K562 (cell line): ENCODE results near the gene MOB1B. TPM values are rescaled to one million over a fixed set of nuclear protein-coding genes. Genes with fewer than 3 reads are reported as not detected.

Source experiments
- ADNP ChIP-seq: fragments of 200-800 bp; sonication (Bioruptor generic); IDR thresholded peaks from 2 replicates; pipeline ENCODE4 v1.6.1; 2016; ENCODE audit warnings: missing genetic modification characterization, missing compliant biosample characterization
- ASH1L ChIP-seq: fragments of 450-650 bp; IDR thresholded peaks from 2 replicates; pipeline ENCODE4 v1.6.1; 2018; ENCODE audit warnings: borderline replicate concordance, mild to moderate bottlenecking, low read depth; ENCODE audit not compliant: partially characterized antibody
- CBX2 ChIP-seq: fragments of 200-600 bp; sonication (generic); IDR thresholded peaks from one replicate; pipeline ENCODE4 v1.6.1; 2012; ENCODE audit warnings: mild to moderate bottlenecking, low read length, inconsistent platforms; ENCODE audit not compliant: insufficient read depth, poor library complexity, severe bottlenecking
- HDAC6 ChIP-seq: IDR thresholded peaks from 2 replicates; pipeline ENCODE4 v1.6.1; 2012; ENCODE audit warnings: low read depth, mild to moderate bottlenecking, control low read depth, inconsistent platforms, low read length, moderate library complexity
- JUND ChIP-seq, 2 experiments: IDR thresholded peaks; 2 replicates in 1 of 2; 3 replicates in 1 of 2; pipeline ENCODE4 v1.6.1; 2011; ENCODE audit warnings: borderline replicate concordance in 2 of 2, low read depth in 2 of 2, low read length in 2 of 2, improper control_type of control experiment in 1 of 2, missing biosample characterization in 1 of 2, missing genetic modification characterization in 1 of 2, missing genetic modification reagents in 1 of 2
- NCOA4 ChIP-seq: fragments of 450-650 bp; IDR thresholded peaks from 2 replicates; pipeline ENCODE4 v1.6.1; 2018; ENCODE audit warnings: mild to moderate bottlenecking; ENCODE audit not compliant: partially characterized antibody
- NR4A1 ChIP-seq, 2 experiments: fragments of 250-450 bp in 1 of 2; fragments of 450-650 bp in 1 of 2; sonication (Bioruptor Pico) in 1 of 2; IDR thresholded peaks; 2 replicates each; pipeline versions ENCODE4 v1.4.0 to v1.6.1; 2016 to 2020; ENCODE audit warnings: mild to moderate bottlenecking in 2 of 2, missing compliant biosample characterization in 1 of 2, missing genetic modification characterization in 1 of 2, moderate library complexity in 1 of 2
- TEAD4 ChIP-seq, 2 experiments: sonication (generic) in 1 of 2; formaldehyde crosslinking in 1 of 2; IDR thresholded peaks; 2 replicates each; pipeline versions ENCODE4 v1.6.1 to v1.8.0; 2012 to 2022; ENCODE audit warnings: borderline replicate concordance in 1 of 2, inconsistent platforms in 1 of 2, low read length in 1 of 2, mild to moderate bottlenecking in 1 of 2, missing genetic modification reagents in 1 of 2
- ZBTB8A ChIP-seq: fragments of 450-650 bp; IDR thresholded peaks from 2 replicates; pipeline ENCODE4 v1.6.1; 2018; ENCODE audit warnings: mild to moderate bottlenecking, moderate library complexity; ENCODE audit not compliant: partially characterized antibody
- ZFP30 ChIP-seq: fragments of 250-450 bp; sonication (Bioruptor Pico); IDR thresholded peaks from 2 replicates; pipeline ENCODE4 v1.8.0; 2022; ENCODE audit warnings: moderate library complexity, mild to moderate bottlenecking, inconsistent platforms, borderline replicate concordance
- ZNF57 ChIP-seq: fragments of 450-650 bp; formaldehyde crosslinking; IDR thresholded peaks from 2 replicates; pipeline ENCODE4 v1.4.0; 2020; ENCODE audit warnings: mild to moderate bottlenecking, moderate library complexity
- polyA plus RNA-seq, 8 experiments: library from polyadenylated mRNA; depleted of rRNA in 4 of 8; stranded (reverse) in 5 of 8; unstranded in 3 of 8; fragments of >200 nt; fragmentation: Nextera tagmentation in 2 of 8; fragmentation: Illumina TruSeq in 1 of 8; extraction: Ambion mirVana in 2 of 8; extraction: Trizol in 1 of 8; gene quantifications; 2 replicates each; pipeline versions ENCODE4 v1.2.1 to v1.2.3, GENCODE V29; 2011 to 2014; ENCODE audit warnings: inconsistent platforms in 1 of 8, missing spikeins in 1 of 8
- total RNA-seq, 7 experiments: library from RNA; depleted of rRNA in 6 of 7; stranded (reverse); fragments of >200 nt in 6 of 7; fragmentation: Illumina TruSeq in 2 of 7; extraction: Trizol in 2 of 7; gene quantifications; 2 replicates each; pipeline versions ENCODE4 v1.2.1 to v1.2.3, GENCODE V29; 2011 to 2021; ENCODE audit warnings: low replicate concordance in 1 of 7
- TF ChIP-seq, protein P1 (sequence below): fragments of 250-450 bp; sonication (Bioruptor Pico); IDR thresholded peaks from 2 replicates; pipeline ENCODE4 v1.8.0; 2021; ENCODE audit warnings: borderline replicate concordance, mild to moderate bottlenecking, moderate library complexity; ENCODE audit not compliant: poor library complexity, severe bottlenecking
- TF ChIP-seq, protein P2 (sequence below): fragments of 450-650 bp; IDR thresholded peaks from 2 replicates; pipeline ENCODE4 v1.7.0; 2016; ENCODE audit warnings: borderline replicate concordance
- TF ChIP-seq, protein P3 (sequence below): sonication (generic); formaldehyde crosslinking; IDR thresholded peaks from 2 replicates; pipeline ENCODE4 v1.8.0; 2022; ENCODE audit warnings: mild to moderate bottlenecking, missing genetic modification reagents
- TF ChIP-seq, protein P4 (sequence below): fragments of 450-650 bp; IDR thresholded peaks from 2 replicates; pipeline ENCODE4 v1.6.1; 2018; ENCODE audit warnings: mild to moderate bottlenecking, low read depth; ENCODE audit not compliant: partially characterized antibody
- TF ChIP-seq, protein P5 (sequence below): fragments of 250-450 bp; sonication (Bioruptor Pico); IDR thresholded peaks from 2 replicates; pipeline ENCODE4 v1.5.1; 2021; ENCODE audit warnings: mild to moderate bottlenecking

The MOB1B gene
- total and polyA plus RNA-seq, 9 of the 15 experiments (the other 6 are each of a cell fraction or from before 2014, with no cell fraction given), result 8.4 to 37.8 (median 19.0) TPM

DNA sequence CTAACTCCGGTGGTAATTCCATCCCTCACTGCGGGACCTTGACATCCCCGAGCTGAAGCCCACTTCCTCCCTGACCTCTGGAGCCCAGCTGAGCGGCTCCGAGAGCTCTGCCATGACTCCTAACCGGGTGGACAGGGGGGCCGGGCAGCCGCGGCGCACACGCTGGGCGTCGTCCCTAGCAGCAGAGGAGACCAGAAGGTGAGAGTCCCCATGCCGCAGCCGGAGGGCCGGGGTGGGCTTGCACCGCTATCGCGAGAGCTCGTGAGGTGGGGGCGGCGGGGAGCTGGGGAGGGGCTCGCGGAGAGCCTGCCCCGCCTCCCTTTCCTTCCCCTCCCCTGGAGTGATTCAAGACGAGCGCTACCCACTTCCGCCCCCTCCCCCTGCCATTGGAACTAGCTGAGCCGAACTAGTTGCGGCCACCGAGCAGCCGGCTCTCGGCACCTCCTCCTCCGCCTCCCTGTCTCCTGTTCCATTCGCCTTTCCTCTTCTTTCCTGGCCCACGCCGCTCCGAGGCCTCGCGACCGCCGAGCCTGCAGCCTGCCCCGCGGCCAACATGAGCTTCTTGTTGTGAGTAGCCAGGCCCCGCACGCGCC lies at the start of gene MOB1B (continued):
- TF ChIP-seq, protein P1, sequence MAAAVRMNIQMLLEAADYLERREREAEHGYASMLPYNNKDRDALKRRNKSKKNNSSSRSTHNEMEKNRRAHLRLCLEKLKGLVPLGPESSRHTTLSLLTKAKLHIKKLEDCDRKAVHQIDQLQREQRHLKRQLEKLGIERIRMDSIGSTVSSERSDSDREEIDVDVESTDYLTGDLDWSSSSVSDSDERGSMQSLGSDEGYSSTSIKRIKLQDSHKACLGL (CRISPR knock-in tag), result no peak
- TF ChIP-seq ZBTB8A, result no peak
- peak; percentile 41; the same call in 1 of the 2 replicates for TF ChIP-seq JUND (IDR thresholded peaks at IDR 0.05; ENCODE audit: borderline replicate concordance, low read depth, low read length)
- TF ChIP-seq JUND (tag; IDR thresholded peaks at IDR 0.05; ENCODE audit: borderline replicate concordance, low read depth, low read length), result no peak
- TF ChIP-seq, protein P2, sequence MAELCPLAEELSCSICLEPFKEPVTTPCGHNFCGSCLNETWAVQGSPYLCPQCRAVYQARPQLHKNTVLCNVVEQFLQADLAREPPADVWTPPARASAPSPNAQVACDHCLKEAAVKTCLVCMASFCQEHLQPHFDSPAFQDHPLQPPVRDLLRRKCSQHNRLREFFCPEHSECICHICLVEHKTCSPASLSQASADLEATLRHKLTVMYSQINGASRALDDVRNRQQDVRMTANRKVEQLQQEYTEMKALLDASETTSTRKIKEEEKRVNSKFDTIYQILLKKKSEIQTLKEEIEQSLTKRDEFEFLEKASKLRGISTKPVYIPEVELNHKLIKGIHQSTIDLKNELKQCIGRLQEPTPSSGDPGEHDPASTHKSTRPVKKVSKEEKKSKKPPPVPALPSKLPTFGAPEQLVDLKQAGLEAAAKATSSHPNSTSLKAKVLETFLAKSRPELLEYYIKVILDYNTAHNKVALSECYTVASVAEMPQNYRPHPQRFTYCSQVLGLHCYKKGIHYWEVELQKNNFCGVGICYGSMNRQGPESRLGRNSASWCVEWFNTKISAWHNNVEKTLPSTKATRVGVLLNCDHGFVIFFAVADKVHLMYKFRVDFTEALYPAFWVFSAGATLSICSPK, result no peak
- TF ChIP-seq NR4A1 (CRISPR knock-in tag; IDR thresholded peaks at IDR 0.05), result no peak
- no peak for TF ChIP-seq NR4A1 (tag; IDR thresholded peaks at IDR 0.05)
- TF ChIP-seq, protein P3, sequence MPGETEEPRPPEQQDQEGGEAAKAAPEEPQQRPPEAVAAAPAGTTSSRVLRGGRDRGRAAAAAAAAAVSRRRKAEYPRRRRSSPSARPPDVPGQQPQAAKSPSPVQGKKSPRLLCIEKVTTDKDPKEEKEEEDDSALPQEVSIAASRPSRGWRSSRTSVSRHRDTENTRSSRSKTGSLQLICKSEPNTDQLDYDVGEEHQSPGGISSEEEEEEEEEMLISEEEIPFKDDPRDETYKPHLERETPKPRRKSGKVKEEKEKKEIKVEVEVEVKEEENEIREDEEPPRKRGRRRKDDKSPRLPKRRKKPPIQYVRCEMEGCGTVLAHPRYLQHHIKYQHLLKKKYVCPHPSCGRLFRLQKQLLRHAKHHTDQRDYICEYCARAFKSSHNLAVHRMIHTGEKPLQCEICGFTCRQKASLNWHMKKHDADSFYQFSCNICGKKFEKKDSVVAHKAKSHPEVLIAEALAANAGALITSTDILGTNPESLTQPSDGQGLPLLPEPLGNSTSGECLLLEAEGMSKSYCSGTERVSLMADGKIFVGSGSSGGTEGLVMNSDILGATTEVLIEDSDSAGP, result no peak
- no peak for TF ChIP-seq ADNP
- TF ChIP-seq ASH1L, result no peak
- no peak for TF ChIP-seq ZFP30
- no peak for TF ChIP-seq TEAD4 (IDR thresholded peaks at IDR 0.05; ENCODE audit: low read length)
- no peak for TF ChIP-seq TEAD4 (CRISPR knock-in tag; IDR thresholded peaks at IDR 0.05; ENCODE audit: borderline replicate concordance)
- TF ChIP-seq, protein P4, sequence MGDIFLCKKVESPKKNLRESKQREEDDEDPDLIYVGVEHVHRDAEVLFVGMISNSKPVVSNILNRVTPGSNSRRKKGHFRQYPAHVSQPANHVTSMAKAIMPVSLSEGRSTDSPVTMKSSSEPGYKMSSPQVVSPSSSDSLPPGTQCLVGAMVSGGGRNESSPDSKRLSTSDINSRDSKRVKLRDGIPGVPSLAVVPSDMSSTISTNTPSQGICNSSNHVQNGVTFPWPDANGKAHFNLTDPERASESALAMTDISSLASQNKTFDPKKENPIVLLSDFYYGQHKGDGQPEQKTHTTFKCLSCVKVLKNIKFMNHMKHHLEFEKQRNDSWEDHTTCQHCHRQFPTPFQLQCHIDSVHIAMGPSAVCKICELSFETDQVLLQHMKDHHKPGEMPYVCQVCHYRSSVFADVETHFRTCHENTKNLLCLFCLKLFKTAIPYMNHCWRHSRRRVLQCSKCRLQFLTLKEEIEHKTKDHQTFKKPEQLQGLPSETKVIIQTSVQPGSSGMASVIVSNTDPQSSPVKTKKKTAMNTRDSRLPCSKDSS, result no peak
- no peak for TF ChIP-seq NCOA4
- no peak for TF ChIP-seq HDAC6
- TF ChIP-seq, protein P5, sequence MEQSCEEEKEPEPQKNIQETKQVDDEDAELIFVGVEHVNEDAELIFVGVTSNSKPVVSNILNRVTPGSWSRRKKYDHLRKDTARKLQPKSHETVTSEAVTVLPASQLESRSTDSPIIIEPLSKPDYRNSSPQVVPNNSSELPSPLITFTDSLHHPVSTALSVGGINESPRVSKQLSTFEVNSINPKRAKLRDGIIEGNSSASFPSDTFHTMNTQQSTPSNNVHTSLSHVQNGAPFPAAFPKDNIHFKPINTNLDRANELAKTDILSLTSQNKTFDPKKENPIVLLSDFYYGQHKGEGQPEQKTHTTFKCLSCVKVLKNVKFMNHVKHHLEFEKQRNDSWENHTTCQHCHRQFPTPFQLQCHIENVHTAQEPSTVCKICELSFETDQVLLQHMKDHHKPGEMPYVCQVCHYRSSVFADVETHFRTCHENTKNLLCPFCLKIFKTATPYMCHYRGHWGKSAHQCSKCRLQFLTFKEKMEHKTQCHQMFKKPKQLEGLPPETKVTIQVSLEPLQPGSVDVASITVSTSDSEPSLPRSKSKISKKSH (CRISPR knock-in tag), result no peak
- TF ChIP-seq ZNF57, result no peak
- TF ChIP-seq CBX2, result no peak
